GM21576 (cell line): Measurements from ENCODE around the gene ZNF582.

ENCODE experiments used
- ATAC-seq: cut with Tn5 transposase; IDR thresholded peaks from one replicate; pipeline ENCODE4 v1.9.1; 2021; ENCODE audit warnings: mild to moderate bottlenecking, moderate library complexity; ENCODE audit not compliant: unreplicated experiment

The ZNF582 gene

DNA sequence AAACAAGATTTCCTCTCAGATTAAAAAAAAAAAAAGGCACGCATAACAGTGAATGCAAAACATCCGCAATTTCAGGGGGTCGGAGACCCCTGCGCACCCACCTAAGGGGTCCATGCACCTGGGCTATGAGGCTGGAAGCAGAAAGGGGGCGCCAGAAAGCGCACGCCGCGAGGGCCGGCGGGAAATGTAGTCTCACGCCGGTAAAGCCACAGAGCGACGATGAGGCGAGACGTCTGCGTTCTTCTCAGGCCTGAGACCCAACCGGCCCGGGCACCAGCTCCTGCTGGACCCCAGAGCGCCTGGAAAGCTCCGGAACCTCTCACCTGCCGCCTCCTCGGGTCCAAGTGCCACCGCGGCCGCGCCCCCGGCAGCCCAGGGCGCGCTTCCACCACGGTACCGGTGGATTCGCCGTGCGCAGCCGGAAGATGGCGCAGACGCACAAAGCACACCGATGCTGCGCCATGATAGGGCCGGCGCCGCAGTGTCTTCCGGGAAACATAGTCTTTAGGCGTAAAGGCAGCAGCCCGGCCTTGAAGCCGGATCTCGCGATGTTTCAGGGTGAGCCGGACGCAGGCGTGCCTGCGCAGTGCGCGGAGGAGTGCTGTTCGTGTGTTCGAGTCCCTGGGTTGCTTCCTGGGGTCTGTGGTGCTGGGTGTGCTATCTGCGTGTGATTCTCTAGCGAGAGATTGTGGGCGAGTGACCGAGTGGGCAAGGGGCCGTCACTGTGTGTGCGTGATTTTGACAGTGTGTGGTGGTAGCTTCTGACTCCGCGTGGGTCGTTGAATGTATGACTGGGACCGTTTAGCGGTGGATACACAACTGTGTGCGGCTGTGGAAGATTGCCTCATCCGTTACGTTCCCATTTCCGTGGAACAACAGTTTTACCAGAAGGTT is at the start of gene ZNF582:
Gene ZNF582, minus strand, starts transcription at position 416 of the 894 bp plus-strand sequence. CDS start 1,782 bp downstream, outside the sequence.
- peak; percentile 91 for ATAC-seq

- ATAC-seq, result no peak
Observed at GRCh38 chr19:56441206-56441792, 48.0 kb upstream of the ZNF582 start.

DNA sequence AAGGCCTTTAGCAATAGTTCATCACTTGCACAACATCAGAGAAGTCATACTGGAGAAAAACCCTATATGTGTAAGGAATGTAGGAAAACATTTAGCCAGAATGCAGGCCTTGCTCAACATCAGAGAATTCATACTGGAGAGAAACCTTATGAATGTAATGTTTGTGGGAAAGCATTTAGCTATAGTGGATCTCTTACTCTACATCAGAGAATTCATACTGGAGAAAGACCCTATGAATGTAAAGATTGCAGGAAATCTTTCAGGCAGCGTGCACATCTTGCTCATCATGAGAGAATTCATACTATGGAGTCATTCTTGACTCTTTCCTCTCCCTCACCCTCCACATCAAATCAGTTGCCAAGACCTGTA is 30.6 kb upstream of the ZNF582 start:
- ATAC-seq, result no peak

- no peak for ATAC-seq
Observed at GRCh38 chr19:56423276-56423984, 30.1 kb upstream of the ZNF582 start.

DNA sequence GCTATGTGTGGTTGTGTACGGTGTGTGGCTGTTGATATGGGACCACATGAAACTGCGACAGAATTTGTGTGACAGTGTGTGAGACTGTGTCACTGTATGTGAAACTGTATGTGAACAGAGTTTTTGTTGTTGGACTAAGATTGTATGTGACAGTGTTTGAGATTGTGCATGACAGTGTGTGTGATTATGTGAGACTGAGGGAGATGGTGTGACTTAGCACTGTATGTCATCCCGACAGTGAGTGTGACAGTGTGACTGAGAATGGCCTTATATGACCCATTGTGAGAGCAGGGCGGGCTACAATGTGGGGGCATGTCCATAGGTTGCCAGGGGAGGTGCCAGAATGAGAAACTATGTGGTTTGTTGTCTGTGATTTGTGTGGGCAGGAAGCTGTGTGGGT is 11.7 kb upstream of the ZNF582 start:
- no peak for ATAC-seq

DNA sequence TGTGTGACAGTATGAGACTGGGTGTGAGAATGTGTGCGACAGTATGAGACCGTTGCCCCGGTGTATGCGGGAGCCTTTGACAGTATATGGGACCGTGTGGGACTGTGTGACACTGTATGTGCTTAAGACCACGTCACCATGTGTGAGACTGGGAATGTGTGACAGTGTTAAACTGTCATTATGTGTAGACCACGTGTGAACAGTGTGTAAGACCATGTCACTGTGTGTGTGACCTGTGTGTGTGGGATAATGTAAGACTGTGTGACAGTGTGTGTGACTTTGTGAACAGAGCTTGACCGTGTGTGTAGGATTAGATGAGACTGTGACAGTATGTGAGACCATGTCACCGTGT is 11.3 kb upstream of the ZNF582 start:
- no peak for ATAC-seq

DNA sequence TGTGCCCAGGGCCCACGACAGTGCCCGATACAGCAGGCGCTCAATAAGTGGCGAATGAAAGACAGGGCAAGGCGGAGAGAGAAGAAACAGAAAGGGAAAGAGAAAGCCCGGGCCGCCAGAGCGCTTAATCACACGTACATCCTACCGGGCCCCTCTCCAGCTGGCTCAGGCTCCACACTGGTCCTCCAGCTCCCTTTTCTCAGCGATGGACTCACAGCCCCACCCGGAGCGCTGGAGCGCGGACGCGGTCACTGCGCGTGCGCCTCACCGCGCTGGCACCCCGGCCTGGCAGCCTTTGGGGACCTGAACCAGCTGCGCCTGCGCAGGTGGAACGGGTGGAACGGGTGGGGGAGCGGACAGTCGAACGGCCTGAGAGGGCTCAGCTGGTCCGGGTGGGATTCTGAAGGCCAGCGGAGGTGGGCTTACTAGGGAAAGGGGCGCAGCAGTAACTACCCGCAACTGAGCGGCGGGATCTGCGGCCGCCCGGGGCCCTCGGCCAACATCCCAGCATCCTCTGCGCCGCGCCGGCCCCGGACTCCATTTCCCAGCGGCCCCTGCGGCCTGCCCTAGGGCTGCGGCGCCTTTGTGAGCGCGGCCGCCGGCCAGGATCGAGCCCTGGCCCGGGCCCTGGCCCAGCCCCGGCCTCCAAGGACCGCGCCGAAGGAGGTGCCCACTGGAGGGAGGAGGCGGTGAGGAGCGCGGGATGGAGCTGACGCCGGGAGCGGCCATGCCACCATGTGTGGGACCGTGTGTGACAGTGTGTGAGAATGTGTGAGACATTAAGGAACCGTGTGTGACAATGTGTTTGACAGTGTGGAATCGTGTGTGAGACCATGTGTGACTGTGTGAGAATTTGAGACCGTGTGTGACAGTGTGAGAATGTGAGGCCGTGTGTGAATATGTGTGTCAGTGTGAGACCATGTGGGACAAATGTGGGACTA is 10.7 kb upstream of the ZNF582 start, which contains the start of gene ZNF583:
Gene ZNF583, plus strand, starts transcription at position 569 of the 941 bp plus-strand sequence. CDS start 2,783 bp downstream, outside the sequence.
- ATAC-seq, result peak; percentile 85

- ATAC-seq, result no peak
Observed at GRCh38 chr19:56403261-56403660, 9.9 kb upstream of the ZNF582 start.

DNA sequence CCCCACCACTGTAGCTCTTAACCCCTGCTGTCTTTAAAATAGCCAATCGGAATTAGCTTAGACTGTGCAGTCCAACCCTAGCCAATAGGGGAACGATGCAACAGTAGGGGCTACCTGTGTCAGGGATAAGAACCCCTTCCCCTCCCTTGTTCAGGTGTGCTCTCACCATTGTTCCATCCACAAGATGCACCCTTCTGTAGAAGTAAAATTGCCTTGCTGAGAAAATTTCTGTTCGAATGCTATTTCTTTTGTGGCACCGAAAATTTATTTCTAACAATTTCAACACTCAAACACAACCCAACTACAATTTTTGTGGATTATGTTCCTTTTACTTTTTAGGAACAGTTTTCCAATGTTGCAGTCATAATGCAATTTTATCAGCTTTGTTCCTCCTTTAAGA is 7.2 kb upstream of the ZNF582 start:
- ATAC-seq, result no peak

DNA sequence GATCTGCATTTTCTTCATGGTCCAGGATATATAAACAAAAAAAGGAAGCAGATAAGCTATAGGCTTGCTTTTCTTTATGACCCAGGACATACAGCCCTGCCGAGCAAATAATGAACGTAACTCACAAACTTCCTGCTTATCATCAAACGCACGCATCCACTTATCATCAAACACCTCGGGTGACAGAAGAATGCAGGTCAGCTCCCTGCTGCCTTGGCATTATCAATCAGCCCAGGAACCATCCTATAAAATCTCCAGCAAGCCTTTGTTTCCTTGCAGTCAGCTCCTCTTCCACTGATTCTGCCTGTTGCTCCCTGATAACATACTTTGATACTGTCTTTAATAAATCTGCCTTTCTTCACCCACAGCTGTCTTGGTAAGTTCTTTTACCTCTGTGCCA is 5.5 kb upstream of the ZNF582 start:
- ATAC-seq, result no peak

DNA sequence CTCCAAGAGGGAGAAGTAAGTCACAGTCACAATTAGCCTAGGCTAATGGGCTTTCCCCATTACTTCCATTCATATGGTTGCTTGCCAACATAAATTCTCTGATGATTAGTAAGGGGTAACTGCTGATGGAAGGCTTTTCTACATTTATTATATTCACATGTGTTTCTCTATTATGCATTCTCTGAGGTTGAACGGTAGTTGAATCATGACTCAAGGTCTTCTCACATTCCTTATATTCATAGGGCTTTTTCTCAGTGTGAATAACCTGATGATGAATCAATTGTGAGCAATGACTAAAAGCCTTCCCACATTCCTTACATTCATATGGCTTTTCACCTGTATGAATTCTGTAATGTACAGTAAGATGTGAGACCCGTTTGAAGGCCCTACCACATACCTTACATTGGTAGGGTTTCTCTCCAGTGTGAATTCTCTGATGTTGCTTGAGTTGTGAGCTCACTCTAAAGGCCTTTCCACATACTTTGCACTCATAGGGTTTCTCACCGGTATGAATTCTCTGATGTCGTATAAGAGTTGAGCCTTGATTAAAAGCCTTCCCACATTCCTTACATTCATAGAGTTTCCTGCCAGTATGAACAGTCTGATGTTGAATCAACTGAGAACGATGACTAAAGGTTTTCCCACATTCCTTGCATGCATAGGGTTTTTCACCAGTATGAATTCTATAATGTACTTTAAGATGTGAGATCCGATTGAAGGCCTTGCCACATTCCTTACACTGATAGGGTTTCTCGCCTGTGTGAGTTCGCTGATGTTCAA is 9.3 kb downstream of the ZNF582 start:
- ATAC-seq, result no peak

DNA sequence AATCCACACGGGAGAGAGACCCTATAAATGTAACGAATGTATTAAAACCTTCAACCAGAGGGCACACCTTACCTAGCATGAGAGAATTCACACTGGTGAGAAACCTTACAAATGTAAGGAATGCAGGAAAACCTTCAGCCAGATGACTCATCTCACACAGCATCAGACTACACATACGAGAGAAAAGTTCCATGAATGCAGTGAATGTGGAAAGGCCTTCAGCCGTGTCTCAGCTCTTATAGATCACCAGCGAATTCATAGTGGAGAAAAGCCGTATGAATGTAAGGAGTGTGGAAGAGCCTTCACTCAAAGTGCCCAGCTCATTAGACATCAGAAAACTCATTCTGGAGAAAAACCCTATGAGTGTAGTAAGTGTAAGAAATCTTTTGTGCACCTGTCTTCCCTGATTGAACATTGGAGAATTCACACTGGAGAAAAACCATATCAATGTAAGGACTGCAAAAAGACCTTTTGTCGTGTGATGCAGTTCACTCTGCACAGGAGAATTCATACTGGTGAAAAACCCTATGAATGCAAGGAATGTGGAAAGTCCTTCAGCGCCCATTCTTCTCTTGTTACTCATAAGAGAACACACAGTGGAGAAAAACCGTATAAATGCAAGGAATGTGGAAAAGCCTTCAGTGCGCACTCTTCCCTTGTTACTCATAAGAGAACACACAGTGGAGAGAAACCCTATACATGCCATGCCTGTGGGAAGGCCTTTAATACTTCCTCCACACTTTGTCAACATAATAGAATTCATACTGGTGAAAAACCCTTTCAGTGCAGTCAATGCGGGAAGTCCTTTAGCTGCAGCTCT is 16.0 kb downstream of the ZNF582 start:
- ATAC-seq, result no peak

GRCh38 chr19:56372281-56372680 is 21.1 kb downstream of the ZNF582 start:
- ATAC-seq, result no peak

- ATAC-seq, result no peak
Observed at GRCh38 chr19:56369886-56370676, 23.3 kb downstream of the ZNF582 start.

GRCh38 chr19:56367829-56368711 is 25.3 kb downstream of the ZNF582 start:
- ATAC-seq, result peak; percentile 82

- ATAC-seq, result no peak
Observed at GRCh38 chr19:56360841-56361240, 32.5 kb downstream of the ZNF582 start.

DNA sequence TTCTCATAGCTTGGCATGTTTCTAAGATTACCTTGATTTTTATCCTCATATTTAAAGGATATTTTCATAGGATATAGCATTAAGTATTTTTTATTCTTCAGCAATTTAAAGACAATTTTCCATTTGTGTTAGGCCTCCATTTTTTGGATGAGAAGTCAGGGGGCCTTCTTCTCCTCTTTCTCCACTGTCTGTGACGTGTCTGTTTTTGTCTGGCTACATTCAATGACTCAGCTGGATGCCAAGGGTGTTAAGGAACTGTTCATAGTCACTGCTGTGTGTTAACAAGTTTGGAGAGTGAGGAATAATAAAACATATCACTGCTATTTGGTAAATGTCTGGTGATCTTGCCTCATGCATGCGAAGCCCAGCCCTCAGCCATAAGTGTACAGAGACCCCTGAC is 36.4 kb downstream of the ZNF582 start:
- ATAC-seq, result no peak
